SIG-M5 treated with dmso at 0.1 percent for 504 hours (cell line): ENCODE results near the gene CEBPG.

Source experiments
- DNase-seq: peaks from one replicate; lab custom pipeline; 2025; ENCODE audit not compliant: unreplicated experiment; lab: John Stamatoyannopoulos, UW

Gene CEBPG

GRCh38 chr19:33405553-33406461, 32.3 kb downstream of the CEBPG start:
- no peak for DNase-seq

GRCh38 chr19:33406521-33407139, 33.1 kb downstream of the CEBPG start:
- peak; percentile 38 for DNase-seq

GRCh38 chr19:33407140-33407551, 33.6 kb downstream of the CEBPG start:
- DNase-seq: no peak

- no peak for DNase-seq
Measured at GRCh38 chr19:33407716-33408115, 34.2 kb downstream of the CEBPG start.

DNA sequence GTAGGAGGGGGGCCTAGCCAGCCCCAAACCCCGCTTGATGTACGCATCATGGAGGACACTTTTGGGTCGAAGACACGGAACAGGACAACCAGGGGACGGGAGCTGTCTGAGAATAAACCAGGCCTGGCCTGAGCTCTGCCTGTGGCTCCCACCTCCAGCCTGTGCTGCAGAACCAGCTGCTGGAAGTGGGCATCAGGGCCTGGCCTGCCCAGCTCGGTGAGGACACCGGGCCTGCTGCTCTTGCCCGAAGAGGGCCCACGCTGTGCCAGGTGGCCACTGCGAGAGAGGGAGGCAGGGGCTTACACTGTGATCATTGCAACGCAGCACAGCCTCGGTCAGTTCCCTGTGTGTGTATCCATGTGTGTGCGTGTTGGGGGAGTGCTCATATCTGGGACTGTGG, 34.6 kb downstream of the CEBPG start:
- DNase-seq: no peak

DNA sequence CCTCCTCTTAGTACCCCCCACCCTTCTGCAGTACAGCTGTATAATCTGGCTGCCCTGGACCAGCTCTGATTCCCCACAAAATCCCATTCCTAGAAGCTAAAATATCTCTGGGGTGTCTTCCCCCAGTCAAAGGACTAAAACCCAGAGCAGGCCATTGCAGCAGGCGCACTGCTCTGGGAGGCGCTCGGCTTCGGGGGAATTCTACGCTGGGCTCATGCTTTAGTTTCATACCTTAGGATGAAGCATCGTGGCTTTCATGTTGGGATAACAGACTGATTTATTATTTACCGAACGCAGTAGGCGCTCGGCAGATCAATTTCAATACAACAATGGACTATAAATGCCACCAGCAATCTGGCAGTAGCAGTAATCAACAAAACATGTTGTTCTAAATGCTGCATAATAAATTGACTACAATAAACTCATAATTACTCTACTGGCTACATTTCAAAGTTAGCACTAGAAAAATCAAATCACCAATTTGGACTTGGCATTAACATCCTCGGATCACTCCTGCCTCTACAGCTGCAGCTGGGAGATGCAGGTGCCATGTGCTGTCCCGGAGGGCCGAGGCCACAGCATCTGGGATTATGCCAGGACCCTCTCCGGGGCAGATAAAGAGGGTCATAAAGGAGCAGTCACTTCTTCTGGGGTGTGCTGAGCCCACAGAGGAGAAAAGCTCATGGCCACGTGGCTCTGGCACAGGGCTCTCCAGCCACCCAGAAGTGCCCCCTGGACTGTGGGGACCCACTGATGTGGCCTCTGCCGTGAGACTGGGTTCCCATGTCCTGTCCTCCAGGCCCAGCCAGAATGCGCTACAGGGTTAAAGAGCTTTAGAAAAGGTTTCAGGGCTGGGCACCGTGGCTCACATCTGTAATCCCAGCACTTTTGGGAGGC, 35.3 kb downstream of the CEBPG start:
- DNase-seq: no peak

DNA sequence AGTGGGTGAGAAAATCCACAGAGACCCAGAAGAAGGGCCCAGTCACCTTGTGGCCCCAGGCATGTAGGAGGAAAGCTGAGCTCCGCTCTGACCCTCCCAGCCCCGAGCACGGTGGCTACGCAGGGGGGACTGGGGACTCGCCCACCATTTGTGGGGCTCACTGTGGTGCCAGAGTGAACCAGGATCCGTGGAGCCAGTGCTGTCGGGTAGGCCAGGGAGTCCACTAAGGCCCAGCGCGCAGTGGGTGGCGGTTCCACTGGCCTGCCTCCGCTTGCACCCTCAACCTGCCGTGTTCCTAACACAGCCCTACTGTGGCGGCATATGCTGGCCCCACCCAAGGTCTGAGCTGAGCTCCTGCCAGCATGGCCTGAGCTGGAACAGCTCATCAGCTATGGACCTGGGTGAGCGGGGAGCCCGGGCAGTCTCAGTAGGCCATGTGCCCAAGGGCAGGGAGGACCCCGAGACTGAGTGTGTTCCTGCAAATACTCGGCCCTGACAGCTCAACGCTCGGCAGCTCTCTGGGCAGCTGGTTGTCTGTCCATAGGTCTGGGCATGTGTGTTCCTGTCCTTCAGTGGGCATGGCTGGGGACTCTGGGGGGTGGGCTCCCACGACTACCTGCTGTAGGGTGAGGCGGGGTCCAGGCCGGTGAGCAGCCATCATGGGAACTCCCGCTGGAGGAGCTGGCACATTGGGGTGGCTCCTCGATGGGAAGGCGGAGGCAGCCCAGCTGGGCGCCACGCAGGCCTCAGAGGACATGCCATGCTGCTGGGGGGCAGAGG, 36.6 kb downstream of the CEBPG start:
- no peak for DNase-seq

DNA sequence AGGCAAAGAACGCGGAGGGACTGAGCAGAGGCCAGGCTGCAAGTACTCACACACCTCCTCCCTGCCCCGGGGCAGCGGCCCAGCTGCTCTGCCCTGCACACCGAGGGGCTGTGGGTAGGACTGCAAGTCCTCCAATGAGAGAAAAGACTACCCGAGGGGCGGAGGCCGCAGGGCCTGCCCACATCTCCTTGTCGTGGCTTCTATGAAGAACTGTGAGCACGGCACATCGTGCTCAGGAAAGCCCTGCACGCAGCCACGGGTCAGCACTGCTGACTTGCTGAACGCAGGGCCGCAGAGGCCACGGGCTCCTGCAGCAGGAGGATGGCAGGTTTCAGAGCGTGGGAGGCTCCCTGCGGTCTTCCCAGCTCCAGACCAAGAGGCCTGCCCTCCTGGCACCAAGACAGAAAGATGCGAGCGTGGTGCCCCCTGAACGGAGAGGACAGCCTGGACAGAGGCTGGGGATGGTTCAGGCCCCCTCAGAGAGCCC, 37.4 kb downstream of the CEBPG start:
- no peak for DNase-seq

- no peak for DNase-seq
Measured at GRCh38 chr19:33411621-33412180, 38.2 kb downstream of the CEBPG start.

DNA sequence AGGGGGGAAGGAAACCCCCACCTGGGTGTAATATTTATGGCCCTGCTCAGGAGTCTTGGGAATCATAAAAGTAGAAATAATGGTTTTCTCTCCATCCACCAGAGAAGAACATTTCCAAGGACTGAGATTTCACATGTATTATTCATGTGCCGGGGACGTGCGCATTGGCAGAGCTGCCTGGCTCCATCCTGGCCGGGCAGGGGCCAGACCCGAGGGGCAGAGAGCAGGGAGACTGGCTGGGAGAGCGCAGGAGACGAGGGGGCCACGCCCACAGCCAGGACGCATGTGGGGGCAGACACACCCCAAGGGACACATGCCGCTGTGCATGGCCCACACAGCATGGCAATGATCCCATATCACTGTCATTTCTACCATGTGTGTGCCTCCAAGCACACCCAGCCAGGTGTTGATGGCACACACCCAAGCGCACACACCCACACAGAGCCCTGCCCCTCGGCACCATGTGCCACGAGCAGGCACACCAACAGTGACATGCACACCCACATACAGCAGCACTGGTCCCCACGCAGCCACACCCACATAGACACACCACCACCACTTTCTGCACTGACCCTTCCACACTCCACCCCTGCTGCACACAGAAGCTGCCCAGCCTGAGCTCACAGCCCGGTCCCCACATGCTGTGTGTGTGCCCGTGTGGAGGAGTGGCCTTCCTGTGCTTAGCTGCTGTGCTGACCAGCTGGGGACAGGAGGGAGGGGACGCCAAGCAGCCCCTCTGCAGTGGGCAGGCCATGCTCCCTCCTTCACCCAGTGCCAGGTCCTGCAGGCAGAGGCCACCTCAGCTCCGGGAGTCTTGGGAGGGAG, 39.3 kb downstream of the CEBPG start:
- DNase-seq: no peak

- no peak for DNase-seq
Measured at GRCh38 chr19:33413426-33413725, 39.9 kb downstream of the CEBPG start.

- DNase-seq: no peak
Measured at GRCh38 chr19:33413868-33414666, 40.6 kb downstream of the CEBPG start.

DNA sequence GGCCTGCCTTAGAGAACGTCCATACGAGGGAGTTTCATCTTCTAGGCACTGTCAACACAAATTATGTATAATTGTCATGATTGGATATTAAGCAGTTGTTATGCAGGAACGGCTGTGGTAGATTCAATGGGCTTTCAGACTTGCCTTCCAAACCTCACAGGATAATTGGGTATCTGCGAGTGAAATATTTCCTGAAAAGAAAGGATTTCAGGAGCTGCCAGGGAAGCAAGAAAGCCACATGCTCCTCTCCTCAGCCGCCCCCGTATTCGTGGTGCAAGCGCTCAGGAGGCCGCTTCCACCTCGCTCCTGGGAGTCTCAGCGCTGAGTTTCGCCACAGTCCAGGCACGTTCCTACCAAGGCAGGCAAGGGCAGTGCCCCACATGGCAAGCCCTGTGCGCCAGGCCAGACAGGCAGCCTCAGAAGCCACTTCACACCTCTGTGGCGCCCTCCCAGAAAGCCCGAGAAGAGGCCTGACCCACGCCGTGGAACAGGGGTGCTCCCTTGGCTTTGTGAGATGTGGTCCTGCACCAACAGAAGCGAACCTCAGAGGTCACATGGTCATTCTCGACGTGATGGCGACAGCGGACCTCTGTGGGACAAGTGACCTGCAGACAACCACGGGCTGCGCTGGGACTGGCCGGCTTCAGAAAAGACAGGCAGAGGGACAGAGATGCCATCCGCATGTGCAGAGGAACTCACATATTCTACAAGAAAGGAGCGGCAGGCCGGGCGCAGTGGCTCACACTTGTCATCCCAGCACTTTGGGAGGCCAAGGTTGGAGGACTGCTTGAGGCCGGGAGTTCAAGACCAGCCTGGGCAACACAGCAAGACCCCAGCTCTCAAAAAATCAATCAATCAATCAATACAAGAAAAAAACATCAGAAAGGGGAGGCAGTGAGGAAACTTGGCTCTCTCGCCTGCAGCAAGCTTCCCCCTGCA, 41.4 kb downstream of the CEBPG start:
- no peak for DNase-seq

DNA sequence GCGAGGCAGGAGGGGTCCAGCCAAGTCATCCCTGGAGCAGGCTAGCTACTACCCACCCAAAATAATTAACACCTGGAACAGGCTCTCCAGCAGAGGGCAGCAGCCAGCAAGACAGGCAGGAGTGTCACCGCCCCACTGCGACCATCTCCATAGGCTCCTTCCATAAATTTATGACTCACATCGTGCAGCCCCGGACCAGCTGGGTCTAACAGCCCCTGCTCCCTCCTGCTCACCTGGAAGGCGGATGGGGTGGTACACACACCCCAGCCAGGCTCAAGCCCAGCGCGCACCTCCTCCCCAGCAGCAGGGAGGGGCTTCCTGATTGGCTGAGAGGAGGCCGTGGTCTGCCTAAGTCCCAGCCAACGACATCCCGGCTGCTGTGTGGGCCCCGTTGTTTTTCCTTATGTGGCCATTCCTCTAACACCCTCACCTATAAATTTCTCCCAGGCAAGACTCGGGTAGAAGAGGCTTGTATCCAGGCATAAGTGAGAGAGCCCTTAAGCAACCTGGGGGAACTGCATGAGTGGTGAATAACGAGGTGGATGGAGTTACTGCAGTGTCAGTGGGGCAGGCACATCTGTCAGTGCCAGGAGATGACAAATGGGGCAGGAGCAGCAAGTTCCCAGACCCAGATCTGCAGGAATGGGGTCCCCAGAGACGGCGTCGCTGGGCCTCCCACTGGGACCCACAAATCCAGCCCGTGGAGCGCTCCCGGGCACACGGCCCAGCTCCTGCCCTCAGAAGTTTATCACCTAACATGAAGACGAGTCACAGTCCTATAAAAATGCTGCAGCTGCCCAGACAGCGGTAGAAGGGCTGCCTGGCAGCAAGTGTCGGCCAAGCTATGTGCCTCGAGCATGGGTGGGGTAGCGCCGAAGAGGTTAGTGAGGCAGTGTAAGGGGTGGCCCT, 43.1 kb downstream of the CEBPG start:
- DNase-seq: peak; percentile 76

GRCh38 chr19:33417751-33418150, 44.2 kb downstream of the CEBPG start:
- no peak for DNase-seq

DNA sequence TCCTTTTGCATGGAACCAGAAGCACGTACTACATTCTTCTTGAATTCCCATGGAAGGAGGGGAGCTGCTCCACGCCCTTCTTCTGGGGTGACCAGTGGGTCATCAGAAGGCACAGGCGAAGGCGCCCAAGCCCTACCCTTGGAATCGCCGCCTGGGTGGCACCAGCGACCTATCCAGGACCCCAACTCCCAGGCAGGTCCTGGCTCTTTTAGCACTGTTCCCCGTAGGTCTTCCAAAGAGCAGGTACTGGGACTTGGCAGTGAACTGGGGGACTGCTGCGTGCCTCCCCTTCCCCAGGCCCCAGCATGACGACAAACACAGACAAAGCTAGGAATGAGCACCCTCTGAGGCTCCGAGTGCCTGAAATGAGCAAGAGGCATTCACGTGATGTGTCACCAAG, 45.0 kb downstream of the CEBPG start:
- DNase-seq: no peak
